Occipital lobe (tissue), 2 donors: Measurements from ENCODE around the gene TJP3. TPM values are rescaled to one million over a fixed set of nuclear protein-coding genes. Genes with fewer than 3 reads are reported as not detected.
"Not testable (repeated sequence)": the region's sequence is repeated elsewhere in the genome, so short reads cannot be mapped to it uniquely, and the experiment has no call there.

ENCODE experiments used
- DNase-seq: peaks from one replicate; lab custom pipeline; 2025; lab: John Stamatoyannopoulos, UW
- total RNA-seq: library from RNA; depleted of rRNA; stranded (reverse); fragments of >200 nt; gene quantifications from one replicate; pipeline ENCODE4 v1.2.3, GENCODE V29; 2014

Gene TJP3, protein sequence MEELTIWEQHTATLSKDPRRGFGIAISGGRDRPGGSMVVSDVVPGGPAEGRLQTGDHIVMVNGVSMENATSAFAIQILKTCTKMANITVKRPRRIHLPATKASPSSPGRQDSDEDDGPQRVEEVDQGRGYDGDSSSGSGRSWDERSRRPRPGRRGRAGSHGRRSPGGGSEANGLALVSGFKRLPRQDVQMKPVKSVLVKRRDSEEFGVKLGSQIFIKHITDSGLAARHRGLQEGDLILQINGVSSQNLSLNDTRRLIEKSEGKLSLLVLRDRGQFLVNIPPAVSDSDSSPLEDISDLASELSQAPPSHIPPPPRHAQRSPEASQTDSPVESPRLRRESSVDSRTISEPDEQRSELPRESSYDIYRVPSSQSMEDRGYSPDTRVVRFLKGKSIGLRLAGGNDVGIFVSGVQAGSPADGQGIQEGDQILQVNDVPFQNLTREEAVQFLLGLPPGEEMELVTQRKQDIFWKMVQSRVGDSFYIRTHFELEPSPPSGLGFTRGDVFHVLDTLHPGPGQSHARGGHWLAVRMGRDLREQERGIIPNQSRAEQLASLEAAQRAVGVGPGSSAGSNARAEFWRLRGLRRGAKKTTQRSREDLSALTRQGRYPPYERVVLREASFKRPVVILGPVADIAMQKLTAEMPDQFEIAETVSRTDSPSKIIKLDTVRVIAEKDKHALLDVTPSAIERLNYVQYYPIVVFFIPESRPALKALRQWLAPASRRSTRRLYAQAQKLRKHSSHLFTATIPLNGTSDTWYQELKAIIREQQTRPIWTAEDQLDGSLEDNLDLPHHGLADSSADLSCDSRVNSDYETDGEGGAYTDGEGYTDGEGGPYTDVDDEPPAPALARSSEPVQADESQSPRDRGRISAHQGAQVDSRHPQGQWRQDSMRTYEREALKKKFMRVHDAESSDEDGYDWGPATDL
- total RNA-seq: not detected

DNA sequence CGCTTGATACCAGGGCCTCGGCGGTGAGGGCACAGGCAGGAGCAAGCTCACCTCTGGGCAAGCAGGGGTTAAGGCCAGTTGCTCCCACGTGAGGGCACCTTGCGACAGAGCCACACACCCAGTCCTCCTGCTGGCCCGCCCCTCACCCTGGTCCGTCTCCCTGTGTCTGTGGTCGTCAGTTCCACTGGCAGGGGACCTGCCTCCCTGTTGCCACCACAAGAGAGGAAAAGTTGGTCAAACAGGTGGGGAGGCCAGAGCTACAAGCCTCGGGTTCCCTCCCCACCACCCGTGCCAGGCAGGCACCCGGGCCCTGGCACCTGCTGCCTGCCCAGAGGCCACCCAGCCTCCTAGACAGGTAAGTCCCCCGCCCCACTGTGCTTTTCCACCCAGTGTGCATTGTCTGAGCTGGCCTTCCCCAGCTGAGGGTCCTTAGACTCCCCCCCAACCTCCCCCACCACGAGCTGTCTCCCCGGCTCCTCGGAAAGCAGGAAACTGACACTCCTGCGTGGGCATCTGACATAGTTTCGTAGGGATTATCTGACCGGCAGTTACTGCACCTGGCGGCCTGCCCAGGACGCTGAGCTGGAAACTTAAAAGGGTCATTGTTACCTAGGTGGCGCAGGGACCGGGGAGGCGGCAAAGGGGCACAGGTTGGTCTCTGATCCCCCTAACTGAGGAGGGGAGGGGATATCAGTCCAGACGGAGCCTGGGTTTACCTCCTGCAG is at the start of gene TJP3:
Gene TJP3 (plus strand): TSS at position 178 of the 725 bp plus-strand sequence. CDS start 20,049 bp downstream, outside the sequence.
- no peak for DNase-seq

DNA sequence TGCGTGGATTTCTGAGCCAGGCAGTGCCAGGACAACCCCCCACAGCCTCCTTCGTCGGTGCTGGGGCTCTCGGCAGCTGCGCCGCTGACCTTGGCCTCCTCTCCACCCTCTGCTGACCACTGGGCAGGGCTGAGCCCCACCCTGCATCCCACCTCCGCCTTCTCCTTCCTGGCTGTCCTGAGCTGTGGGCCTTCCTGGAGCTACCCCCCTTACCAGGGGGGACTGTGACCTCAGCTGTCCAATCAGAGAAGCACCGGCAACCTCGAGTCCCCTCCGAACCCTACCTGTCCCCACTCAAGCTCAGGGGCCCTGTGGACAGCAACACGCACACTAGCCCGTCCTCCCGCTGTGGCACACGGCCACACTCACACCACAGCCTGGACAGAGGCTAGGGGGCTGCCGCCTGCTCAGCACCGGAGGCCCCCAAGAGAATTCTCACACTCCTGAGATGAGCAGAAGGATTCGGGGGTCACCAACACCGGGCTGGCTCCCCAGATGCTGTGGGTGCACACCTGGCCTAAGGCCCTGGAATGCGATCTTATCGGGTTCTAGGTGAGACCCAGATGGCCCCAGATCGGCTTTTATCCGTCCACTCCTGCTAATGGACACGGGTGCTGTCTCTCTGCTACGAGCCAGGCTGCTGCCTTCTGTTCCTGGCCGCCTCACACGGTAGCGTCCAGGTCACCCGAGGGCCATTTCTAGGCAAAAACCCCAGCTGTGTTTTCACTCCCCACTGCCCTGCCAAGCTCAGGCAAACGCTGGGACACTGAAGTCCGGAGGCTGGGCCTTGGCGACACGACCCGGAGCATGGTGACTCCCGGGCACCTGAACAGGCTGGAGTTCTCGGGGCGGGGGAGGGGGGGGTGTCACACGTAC is 49.1 kb upstream of the TJP3 start:
- DNase-seq: no peak

DNA sequence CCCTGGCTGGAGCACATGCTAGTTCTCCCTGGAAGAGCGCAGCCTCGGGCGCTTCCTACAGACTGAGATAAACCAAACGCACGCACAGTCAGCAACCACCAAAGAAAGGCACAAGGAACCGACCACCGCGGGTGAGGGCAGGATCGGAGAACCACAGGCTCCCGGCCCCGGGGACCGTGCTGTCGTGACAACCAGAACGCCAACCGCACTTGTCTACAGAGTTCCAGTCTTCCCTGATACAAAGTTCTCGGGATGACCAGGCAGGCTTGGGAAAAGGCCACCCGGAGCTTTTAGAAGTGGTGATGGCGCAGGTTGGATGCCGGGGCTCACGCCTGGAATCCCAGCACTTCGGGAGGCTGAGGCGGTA is 48.5 kb upstream of the TJP3 start:
- no peak for DNase-seq

DNA sequence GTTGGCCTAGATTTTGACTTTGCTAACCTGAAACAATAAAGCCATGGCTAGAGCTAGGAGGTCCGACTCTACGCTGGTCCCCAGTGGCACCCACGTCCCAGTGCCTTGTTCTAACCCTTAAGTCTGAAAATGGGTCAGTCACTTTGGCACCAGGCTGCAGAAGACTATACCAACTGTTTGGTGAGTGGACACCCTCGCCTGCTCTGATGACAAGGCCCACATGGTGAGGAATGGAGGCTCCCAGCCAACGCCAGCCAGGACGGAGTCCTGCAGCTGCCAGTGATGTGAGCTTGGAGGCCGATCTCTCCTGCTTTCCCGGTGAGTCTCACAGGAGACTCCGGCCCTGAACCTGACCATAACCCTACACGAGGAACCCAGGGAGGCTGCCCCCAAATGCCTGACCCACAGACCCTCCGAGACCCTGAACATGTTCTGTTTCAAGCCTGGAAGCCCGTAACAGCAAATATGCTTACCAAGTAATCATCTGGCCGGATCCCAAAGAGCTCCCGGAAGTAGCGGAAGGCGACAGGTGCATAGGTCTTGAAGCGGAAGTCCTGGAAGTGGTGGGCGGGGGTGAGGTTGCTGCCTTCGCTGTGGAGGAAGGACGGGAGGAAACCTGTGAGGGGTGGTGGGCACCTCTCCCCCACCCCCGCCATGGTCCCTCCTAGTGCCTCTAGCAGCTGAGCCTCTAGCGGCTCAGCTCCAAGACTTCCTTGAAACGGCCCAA is 47.5 kb upstream of the TJP3 start:
- DNase-seq: no peak

DNA sequence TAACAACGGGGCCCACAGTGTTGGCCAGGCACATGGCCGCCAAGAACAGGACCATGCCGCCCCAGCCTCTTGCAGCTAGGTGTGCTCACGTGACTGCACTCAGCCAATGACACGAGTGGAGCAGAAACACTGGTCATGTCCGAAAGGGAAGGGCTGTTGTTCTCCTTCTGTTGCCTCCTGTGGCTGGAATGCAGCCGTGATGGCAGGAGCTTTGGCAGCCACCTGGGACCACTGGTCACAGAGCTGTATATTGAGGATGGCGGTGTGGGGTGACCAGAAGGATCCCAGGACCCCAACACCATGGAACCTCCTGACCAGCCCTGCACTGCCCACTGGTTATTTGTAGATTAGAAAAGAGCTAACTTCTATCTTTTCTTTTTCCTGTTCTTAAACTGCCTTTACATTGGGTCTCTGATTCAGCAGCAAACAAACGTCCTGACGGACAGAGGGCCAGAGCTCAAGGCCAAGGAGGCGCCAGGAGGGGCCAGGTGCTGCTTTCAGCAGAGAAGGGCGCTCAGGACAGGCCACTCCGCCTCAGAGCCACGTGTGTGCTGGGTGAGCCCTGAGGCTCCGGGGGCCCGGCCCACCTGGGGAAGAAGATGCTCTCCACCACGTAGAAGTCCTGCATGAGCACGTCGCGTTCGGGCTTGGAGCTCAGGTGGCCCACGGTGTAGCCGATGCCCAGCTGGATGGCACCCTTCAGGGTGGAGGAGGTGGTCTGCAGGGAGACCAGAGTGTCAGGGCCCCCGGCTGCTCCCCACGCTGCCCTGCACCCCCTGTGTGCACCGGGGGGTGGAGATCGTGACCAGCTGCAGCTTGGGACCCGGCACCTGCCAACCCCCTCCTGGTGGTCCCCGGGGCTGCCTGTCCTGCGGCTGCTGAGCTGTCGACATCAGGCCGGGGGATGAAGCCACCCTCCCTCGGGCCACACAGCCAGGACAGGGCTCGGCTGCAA is 46.6 kb upstream of the TJP3 start:
- DNase-seq: no peak

DNA sequence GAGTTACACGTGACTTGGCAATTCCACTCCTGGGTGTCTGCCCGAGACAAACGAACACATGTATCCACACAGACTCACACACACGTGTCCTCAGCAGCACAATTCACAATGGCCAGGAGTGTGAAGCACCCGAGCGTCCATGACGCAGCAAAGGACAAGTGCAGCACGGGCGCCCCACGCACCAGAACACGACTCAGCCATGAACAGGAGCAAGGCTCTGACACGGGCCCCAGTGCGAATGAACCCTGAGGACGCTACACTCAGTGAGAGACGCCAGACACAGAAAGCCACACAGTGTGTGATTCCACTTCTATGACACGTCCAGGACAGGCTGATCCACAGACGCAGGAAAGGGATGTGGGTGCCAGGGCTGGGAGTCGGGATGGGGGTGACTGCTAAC is 44.3 kb upstream of the TJP3 start:
- DNase-seq: no peak

DNA sequence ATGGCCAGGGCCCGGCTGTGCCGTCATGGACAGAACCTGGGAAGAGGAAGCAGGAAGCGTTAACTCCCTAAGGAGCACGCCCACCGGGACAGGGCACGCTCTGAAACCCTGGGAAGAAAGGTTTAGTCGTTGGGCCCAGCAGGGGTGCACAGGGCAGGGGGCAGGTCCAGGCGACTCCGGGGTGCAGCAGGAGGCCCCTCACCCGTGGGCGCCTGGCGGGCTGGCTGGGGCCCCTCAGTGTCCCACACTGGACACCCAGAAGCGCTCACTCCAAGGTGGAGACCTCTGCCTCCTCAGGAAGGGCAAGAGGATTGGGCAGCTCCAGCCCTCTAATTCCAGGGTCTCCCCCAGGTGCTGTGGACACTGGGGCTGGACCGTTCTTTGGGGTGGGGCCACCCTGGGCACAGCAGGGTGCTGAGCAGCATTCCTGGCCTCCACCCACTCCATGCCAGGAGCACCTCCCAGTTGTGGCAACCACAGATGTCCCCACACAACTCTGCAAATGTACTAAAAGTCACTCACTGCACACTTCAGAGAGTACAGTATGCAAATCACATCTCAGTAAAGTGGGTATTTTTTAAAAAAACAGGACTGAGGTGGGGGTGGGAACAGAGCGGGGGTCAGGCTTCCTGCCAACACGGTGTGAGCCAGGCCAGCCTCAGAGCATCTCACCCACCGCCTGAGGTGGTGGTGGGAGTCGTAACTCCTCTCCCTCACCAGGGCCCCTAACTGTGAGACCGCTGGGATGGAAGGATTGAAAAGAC is 43.1 kb upstream of the TJP3 start:
- no peak for DNase-seq

DNA sequence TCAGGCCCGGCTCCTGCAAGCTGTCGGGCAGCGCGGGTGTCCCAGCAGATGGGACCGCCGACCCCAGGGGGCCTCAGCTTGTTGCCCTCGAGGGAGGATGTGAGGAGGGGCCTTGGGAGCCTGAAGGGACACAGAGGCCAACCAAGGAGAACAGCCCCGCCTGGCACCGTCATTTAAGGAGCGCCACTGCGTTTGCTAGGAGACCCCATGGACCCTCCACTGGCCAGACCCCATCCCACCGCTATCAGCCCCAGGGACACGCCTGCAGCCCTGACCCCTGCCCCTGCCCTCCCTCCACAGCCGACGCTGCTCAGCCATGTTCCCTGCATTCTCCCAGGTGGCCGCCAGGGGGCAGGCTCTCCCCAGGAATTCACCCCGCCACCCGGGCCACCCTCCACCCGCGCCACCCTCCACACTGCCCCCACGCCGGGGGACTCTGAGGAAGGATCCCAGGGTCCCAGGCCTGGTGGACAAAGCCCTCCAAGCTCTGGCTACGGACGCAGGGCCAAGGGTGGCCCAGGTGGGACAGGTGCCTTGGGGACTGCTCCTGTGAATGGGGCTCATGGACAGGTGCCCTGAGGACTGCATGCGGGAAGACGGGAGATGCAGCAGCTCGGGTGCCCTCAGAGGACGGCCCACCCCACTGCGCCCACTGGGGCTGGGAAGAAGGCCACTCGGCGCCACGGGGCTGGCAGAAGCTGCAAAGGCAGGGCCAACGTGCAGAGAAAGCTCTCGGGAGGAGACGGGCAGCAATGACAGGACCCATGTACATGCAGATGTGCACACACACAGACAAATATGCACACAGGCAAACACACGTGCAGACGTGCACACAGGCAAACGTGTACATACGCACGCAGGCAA is 42.3 kb upstream of the TJP3 start:
- peak; percentile 24 for DNase-seq

DNA sequence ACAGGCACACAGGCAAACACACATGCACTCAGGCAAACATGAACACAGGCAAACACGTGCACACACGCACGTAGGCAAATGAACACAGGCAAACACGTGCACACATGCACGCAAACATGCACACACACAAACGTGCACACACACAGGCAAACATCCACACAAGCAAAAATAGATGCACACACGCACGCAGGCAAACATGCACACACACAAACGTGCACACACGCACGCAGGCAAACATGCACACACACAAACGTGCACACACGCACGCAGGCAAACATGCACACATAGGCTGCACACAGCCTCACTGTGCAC is 41.7 kb upstream of the TJP3 start:
- DNase-seq: not testable (repeated sequence)

DNA sequence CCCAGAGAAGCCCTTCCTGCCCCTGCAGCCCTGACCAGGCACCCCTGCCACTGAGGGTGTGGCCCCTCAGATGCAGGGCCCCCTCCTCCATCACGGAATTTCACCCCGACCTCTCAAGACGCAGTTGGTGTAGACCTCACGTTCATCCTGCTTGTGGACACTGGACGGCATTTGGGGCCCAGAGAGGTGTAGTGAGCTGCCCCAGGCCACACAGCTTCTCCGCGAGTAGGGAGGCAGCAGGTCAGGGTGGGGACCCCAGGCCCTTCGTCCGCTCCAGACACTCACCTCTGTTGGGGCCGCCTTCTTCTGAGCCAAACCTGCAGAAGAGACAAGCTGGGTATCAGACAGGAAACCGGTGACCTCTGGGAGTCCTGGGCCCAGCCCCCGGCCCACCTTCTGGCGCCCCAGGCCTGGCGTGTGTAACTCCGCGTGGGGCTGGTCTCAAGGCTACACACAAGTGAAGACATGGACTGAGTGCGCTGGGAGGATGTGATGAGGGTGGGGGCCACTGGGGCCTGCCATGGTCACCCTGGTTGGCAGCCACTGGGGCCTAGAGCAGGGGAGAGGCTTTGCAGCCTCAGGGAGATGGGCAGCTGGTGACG is 41.0 kb upstream of the TJP3 start:
- DNase-seq: no peak

DNA sequence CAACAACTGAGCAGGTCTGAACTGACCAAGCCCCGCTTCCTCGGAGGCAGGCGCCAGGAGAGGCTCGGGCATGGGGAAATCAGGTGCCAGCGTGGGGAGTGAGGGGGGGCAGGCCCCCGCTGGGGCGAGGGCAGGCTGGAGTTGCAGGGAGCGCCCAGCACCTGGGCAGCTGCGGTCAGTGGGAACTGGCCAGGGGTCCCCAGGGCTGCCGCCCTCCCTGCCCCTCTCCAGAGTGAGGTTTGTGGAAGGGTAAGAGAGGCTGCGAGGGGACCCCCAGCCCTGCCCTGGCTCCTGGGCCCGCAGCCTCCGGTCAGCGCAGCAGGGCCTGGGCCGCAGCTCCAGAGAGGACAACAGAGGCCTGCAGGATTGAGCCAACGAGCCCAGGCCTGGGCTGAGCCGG is 40.4 kb upstream of the TJP3 start:
- no peak for DNase-seq

DNA sequence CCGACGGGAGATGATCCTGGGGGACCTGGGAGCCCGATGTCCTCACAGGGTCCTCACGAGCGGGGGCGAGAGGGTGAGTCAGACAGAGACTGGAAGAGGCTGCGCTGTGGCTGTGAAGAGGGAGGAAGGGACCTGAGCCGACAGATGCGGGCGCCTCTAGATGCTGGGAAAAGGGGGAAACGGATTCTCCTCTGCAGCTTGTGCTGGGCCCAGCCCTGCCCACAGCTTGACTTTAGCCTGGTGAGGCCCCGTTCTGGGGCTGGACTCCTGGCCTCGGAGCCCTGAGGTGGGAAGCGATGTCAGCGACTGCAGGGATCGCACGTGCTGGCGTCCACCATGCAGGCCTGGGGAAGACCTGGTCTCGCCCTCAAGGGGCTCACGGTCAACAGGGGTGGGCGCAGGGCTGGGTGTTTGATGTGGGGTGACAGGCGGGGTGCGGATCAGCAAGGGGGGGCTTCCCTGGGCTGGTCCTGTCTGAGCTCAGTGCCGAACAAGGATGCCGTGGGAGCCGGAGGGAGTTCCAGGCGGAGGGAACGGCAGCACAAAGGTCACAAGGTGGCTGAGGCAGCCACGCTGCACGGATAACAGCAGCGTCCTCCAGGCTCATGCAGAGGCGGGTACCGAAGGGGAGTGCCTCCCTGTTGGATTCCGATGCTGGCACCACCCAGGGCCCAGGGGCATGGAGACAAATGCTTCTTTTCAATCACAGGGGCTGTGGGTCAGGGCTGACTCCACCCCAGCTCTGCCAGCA is 39.7 kb upstream of the TJP3 start:
- DNase-seq: peak; percentile 31

DNA sequence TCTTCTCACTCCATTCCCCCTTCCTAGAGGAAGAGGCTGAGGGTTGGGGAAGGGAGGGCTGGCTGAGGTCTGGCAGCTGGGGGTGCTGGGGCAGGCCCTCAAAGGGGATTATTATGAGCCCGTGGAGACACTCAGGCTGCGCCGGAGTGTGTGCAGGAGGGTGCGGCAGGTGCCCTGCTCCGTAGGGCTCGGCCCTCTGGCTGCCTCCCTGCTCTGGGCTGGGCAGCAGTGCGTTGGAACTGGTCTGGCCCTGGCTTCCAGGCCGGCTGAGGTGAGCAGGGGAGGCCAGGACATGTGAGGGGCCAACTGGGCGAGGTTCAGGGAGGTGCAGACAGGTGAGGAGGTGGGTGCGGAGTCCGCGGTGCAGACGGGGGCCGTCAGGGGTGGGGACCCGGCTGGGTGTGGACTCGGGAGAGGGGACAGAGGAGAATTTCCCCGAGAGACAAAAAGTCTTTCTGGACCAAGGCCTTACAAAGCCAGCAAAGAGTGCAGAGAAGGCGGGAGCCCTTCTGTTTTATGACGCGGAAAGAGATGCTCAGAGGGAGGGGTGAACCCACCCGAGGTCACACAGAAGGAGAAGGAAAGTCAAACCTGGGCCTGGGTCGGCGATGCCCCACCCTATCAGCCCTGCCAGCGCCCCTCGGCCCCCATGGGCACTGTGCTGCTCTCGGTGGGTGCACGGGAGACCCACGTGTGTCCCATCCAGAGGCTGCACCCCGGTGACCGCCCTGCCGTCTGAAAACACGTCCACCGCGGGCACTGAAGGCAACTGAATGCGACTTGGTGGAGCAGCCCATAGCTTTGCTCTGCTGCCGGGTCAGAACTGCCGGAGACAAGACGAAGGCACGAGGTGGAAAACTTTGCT is 38.9 kb upstream of the TJP3 start:
- no peak for DNase-seq

DNA sequence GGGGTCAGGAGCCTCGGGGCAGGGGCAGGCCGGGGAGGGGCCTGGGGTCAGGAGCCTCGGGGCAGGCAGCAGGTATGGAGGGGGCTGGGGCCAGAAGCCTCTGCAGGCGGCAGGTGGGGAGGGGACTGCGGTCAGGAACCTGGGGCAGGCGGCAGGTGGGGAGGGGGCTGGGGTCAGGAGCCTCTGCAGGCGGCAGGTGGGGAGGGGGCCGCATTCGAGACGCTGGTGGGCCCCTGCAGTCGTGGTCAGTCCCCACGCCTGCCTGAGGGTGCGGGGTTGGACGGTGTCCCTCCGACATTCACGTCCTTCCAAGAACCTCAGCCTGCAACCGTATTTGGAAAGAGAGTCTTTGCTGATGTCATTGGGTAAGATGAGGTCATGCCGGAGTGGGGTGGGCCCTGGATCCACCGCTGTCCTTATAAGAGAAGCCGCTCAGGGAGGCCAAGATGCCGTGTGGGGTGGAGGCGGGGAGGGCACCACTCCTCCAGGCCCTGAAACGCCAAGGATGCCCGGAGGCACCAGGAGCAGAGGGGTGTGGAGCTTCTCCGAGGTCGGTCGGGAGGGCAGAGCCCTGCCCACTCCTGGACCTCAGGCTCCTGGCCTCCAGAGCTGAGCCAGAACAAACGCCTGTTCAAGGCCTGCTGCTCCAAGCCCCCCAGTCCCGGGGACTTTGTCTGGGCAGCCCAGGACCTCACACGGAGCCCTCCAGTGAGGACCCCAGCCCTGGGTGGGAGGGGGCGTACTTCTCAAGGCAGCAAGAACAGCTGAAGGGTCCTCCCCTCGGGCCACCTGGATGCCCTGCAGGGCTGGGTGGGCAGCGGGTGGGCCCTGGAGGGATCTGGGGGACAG is 38.0 kb upstream of the TJP3 start:
- DNase-seq: no peak
